OCI-M1 (cell line): Measurements from ENCODE around the gene FKBP11.

Experiments used
- DNase-seq: peaks from one replicate; lab custom pipeline; 2025; lab: John Stamatoyannopoulos, UW

The FKBP11 gene

DNA sequence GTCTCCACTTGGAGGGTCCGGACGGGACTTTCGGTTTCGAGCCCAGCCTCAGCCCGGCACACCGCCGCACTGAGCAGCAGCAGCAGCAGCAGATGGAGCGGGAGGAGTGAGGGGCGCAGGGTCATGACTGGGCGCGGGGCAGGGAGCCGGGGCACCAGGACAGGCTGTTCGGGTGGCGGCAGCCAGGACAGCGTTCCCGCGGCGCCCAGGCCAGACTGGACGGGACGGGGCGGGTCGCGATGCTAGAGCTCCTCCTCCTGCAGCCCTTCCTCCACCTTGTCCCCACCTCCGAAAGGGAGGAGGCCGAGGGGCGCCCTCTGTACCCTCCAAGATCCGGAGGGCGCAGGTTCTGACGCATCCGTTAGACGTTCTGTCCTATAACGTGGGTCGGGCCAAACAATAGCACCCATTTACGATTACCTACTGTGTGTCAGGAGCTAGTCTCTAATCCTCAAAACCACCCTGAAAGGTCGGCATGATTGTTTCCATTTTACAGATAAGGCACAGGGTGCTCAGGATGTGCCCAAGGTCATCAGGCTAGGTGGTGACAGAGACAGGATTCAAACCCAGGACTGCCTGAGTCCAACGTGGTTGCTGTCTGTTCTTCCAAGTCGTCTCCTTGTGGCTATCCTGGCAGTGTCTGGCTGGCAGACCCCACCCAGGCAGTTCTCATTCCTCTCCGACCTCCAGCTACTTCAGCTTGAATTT lies at the start of gene FKBP11:
TSS of gene FKBP11 (minus strand) at position 189 of the 708 bp plus-strand sequence. CDS start at position 125, 64 bp downstream.
- no peak for DNase-seq

DNA sequence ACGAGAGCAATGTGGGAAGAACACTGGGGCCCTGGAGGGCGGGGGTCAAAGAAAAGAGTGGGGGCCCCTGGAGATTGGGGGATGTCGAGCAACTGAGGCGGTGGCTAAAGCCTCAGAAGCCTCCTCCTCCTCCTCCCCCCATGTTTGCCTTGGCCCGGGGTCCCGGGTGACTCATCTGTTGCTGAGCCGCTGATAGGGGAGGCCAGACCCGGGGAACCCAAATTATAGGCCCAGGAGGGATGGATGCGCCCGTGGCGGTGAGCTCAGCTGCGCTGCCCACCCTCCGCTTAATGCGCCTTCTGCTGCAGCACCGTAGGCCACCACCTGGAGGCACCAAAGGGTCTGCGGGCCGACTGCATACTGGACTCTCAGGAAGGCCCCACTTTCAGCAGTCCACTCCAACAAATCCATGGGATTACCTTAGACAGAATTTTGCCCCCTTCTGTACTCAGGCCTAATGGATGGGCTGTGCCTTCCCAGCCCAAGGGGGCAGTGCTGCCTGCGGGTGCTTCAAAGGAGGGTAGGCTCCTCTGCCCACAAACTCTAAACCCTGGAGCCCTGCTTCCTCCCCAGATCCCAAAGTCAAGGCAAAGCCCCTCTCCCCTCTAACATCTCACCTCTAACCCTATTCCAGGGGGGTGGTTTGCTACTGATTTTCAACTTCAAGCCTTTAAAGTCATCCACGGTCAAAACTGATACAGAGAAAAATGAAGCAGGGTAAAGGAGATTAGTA lies 48.8 kb upstream of the FKBP11 start:
- no peak for DNase-seq

GRCh38 chr12:48973531-48973930 lies 48.2 kb upstream of the FKBP11 start:
- DNase-seq = no peak

DNA sequence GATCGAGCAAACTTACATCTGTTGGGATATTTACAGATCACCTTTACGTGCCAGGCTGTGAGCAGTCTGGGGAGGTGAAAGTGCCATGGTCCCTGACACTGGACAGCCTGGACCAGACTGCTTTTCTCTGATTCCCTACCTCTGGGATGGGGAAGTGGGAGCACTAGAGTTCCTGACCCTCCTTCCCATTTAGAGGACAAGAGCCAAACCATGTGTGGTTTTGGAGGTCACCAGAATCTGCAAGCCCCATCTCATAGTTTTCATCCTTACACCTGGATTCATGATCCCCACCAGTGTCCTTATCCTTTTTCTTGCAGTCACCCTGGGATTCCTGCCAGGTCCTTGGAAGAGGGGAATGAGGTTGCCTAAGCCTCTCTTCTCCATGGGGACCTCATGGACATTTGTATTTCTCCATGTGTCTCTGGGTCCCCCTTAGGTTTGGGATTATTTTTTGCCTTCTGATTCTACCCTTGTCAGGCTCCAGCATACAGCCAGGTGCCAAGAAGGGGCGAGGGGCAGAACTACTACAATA lies 47.7 kb upstream of the FKBP11 start:
- no peak for DNase-seq

DNA sequence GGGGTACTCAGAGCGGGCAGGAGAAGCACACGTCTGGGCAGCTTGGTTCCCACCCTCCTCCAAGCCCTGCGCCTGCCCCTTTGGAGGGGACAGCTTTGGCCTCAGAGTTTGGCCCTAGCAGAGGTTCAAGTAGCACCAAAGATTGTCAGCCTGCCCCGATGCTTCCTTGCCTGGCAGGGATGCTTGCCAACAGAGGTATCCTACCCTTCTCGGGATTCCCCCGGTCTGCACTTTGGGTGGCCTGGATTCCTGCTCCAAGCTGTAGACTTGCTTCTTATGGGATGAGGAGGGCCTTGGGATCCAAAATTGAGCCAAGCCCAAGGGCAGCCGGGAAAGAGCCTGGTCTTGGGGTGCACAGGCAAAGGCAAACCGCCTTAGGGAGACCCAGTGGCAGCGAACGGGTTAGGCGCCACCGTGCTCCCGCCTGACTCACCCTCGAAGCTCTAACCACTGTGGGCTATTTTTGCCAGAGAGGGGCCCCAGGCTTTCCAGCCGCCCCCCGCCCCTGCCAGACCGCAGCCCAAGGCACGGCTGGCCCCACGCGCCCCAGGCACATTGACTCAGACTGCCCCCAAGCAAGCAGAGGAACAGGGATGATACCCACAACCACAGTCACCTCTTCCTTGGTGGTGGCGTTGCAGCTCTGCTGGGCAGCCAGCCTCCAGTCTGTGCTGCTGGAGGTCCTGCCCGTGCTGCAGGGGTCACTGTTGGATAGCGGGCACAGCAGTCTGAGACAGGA lies 47.1 kb upstream of the FKBP11 start:
- peak; percentile 43 for DNase-seq

GRCh38 chr12:48970702-48971334 lies 45.5 kb upstream of the FKBP11 start:
- no peak for DNase-seq

- DNase-seq = no peak
These were observed 44.8 kb upstream of the FKBP11 start for GRCh38 chr12:48969833-48970701.

- DNase-seq = no peak
These were observed 44.0 kb upstream of the FKBP11 start for GRCh38 chr12:48969160-48969771.

- DNase-seq = no peak
These were observed 43.2 kb upstream of the FKBP11 start for GRCh38 chr12:48968467-48968866.

DNA sequence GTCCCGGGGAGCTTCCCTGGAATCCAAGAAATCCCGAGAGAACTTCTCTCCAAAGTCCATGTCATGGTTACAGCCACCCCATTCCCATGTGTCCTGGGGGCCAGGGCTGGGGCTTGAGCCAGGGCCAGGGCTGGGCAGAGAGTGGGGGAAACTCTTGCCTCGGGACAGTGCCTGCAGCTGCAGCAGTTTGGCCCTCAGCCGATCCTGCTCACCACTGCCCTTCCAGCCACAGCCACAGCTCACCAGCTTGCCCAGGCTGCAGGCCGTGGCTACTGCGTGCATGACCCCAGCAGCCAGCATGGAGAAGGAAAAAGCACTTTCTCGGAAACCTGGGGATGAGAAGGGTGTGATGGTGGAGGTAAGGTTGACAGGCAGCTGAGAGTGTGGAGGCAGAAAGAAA lies 42.7 kb upstream of the FKBP11 start:
- no peak for DNase-seq

DNA sequence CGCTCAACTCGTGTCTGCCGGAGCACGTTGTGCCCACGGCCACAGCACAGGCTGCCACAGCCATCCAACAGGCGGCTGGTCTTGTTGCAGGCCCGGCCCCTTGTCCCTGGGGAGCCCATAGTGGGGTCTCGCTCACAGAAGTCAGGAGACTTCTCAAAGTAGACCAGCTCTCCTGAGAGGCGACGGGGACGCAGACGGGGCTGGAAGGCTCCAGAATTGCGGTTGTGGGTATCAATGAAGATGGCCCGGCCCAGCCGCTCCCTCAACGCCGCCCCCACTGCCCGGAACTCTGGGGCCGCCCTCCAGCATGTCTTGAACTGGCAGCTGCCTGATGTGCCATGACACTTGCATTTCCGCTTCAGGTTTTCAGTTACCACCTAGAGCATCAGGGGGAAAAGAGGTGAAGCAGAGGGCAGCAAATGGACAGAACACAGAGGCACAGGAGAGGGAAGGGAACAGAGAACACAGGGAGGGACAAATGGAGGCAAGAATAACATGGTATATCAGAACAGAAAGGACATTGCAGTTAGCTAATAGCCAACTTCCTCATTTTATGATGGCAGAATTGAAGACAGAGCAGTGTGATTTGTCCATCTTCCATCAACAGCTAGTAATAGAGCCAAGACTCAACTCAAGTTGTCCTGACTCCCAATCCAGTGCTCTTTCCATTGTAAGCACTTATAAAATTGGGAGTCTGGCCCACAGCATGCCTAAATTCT lies 41.0 kb upstream of the FKBP11 start:
- DNase-seq = peak; percentile 47

DNA sequence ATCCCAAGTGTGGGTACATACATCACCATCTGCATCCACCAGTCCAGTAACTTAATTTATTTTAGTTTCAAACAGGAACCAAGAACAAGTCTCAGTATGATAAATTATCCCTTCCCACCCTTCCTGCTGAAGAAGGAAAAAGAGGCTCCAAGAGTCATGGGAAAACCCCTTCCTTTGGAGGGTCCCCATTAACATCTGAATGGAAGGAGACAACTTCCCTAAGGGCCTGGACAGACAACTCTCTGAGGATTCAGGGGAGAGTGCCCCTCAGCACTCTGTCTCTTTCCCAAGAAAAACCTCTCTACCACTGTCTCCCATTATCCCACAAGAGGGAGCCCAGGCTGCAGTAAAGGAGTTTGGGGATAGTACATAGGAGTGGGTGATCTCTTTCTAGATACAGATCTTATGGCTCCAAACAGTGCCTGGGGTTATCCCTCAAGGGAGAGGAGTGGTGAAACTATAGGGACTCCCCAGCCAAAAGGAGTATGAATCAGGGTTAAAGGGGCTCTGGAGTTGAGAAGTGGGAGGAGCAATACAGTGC lies 40.1 kb upstream of the FKBP11 start:
- DNase-seq = no peak

DNA sequence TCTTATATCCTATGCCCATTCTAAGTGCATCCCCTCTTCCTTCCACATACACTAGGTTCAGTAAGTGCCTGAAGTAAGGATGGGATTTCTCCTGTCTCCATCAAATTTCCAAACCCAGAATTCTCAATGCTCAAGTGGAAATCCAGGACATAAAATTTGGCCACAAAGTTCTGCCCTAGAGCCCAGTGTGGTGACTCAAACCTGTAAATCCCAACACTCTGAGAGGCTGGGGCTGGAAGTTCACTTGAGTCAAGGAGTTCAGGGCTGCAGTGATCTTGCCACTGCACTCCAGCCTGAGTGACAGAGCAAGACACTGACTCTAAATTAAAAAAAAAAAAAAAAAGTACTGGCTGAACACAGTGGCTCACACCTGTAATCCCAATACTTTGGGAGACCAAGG lies 36.5 kb upstream of the FKBP11 start:
- no peak for DNase-seq

DNA sequence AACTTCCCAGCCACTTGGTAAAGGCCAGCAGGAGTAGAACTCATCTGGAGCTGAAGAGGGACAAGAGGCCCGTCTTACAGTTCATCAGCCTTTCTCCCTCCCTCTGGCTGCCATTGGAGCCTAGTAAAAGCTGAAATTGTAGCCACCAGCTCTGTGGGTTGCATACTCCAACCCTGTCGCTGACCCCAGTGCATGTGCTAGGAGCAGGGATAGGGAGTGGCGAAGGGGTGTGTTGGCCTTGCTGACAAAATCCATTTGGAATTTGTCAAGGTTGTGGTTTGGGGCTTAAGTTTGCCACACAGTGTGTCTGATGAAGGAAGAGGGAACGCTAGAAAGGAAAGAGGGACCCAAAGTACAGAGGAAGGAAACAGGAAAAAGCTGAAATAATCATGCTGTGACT lies 36.0 kb upstream of the FKBP11 start:
- DNase-seq = no peak

DNA sequence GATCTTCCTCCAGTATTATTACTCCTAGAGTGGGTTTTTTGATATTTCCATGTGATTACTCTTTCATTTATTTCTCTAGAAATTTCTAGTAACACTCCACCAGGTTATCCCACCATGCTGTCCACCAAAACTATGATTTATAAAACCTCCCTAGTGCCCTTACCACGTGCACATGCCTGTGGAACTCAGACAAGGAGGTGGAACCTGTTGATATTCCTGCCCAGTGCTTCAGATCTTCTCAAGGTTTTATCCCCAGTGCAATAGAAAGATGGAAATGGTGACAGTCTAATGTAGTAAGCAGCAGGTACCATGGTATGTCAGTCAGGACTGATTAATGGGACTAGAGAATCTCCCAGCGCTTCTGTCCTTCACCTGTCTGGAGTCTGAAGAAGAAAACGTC lies 35.5 kb upstream of the FKBP11 start:
- no peak for DNase-seq

GRCh38 chr12:48958049-48958388 lies 32.7 kb upstream of the FKBP11 start:
- DNase-seq = peak; percentile 36

- DNase-seq = peak; percentile 96
These were observed 32.1 kb upstream of the FKBP11 start, which contains the start of gene ARF3 for GRCh38 chr12:48957141-48958048. Gene ARF3 (minus strand): TSS chr12:48957487. CDS start chr12:48941095, 16,392 bp downstream.

DNA sequence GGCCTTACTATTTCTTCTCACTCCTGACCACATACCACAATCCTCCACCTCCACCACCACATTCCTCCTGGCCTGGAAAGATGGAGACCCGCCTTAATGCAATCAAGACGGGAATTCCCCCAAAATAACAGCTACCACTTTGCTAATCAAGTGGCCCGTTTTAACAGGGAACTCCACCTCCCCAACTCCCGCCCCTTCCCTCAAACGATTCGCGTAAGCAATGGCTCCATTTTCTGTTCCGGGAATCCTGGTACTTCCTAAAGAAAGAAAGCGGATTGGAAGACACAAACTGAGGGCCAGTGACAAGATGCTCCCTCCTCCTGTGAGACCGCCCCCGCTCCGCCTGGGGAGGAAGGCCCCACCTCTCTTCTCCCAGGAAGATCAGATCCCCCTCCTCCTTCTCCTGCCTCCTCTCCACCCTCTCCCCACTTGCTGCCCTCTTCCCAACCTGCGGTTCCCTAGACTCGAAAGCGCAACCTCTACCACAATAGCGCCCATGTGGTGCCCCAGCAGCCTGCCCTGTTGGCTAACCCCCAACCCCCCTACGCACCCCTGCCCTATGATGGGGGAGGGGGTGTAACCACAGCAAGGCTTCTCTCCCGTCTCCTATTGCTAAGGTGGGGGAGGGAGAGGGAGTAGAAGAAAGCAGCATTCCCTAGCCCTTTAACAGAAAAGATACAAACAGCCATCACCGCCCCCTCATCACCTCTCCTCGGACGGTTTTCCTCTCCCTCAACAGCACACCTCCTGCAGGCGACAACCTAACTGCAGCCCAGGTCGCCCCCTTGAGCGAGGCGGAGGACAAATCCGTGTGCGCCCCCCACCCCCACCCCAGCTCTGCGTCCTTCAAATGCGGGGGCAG lies 31.2 kb upstream of the FKBP11 start:
- peak; percentile 93 for DNase-seq
